ENCODE results near the gene TMEM108. TPM values are rescaled to one million over a fixed set of nuclear protein-coding genes. Genes with fewer than 3 reads are reported as not detected.

The TMEM108 gene
- total RNA-seq, 1 donor from 2014 or later = 6.1 TPM

DNA sequence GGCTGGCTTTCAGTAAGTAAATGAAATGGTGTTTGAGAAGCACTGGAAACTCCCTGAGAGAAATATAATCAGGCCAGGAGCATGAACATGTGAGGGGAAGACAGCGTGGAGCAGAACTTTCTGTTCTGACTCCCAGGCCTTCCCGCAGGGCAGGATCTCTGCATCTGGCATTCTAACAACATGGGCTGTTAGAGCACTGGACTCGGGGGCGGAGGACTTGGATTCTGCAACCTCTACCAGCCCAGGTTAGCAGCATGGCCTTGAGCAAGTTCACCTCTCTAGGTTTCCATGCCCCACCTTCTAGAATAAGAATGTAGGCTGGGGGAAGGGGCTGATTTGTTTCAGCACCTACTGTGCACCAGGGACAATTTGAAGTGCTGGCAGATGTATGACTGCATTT is 349.1 kb downstream of the TMEM108 start:
- TF ChIP-seq, protein P1, sequence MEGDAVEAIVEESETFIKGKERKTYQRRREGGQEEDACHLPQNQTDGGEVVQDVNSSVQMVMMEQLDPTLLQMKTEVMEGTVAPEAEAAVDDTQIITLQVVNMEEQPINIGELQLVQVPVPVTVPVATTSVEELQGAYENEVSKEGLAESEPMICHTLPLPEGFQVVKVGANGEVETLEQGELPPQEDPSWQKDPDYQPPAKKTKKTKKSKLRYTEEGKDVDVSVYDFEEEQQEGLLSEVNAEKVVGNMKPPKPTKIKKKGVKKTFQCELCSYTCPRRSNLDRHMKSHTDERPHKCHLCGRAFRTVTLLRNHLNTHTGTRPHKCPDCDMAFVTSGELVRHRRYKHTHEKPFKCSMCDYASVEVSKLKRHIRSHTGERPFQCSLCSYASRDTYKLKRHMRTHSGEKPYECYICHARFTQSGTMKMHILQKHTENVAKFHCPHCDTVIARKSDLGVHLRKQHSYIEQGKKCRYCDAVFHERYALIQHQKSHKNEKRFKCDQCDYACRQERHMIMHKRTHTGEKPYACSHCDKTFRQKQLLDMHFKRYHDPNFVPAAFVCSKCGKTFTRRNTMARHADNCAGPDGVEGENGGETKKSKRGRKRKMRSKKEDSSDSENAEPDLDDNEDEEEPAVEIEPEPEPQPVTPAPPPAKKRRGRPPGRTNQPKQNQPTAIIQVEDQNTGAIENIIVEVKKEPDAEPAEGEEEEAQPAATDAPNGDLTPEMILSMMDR (IDR thresholded peaks at IDR 0.05; ENCODE audit: unreplicated experiment) = no peak

DNA sequence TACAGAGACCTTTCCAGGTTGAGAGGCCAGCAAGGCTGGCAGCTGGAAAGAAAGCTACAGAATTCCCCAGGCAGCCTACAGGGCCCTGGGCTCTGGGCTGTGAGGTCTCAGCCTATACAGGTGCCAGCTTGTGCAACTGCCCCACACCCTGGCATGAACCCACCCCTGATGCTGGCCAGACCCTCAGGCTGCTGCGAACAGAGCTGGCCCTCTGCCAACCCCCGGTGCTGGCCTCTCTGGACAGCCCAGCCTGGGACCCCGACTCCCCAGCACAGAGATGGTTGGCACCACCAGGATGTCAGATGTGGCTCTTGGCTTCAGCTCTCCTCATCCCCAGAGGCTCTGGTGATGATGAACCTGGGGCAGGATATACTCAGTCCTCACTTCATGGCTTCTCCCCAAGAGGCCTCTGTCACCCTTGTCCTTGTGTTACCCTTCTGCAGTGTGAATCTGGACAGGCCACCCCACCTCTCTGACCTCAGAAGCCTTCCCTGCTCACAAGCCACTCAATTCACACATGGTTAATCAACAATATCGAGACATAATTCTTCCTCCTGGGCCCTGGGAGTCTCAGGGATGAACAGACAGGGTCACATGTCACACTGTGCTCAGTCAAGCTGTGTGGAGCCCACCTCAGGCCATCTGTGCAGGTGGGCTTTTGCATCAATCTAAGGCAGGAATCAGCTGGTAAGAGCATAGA is 350.7 kb downstream of the TMEM108 start:
- TF ChIP-seq, protein P1 (IDR thresholded peaks at IDR 0.05; ENCODE audit: unreplicated experiment) = no peak
- Mint-ChIP-seq H3K27ac (no peak overlapping the region), H3K9me3 (ENCODE audit: low read depth) (no peaks in the 10 kb centered on the region), H3K4me1 (ENCODE audit: low read depth) (peaks cover 3% of the 10 kb centered on the region), H3K36me3 (ENCODE audit: insufficient read depth) (no peaks in the 10 kb centered on the region), H3K27me3 (no peaks in the 10 kb centered on the region), H3K4me3 (ENCODE audit: low read depth) (no peak overlapping the region)
- no peak for DNase-seq (ENCODE audit: low spot score, unreplicated experiment)

More for the DNA sequence above, 349.1 kb downstream of the TMEM108 start:
- Mint-ChIP-seq H3K36me3 (ENCODE audit: insufficient read depth) (no peaks in the 10 kb centered on the region), H3K4me3 (ENCODE audit: low read depth) (no peak overlapping the region), H3K9me3 (ENCODE audit: low read depth) (no peaks in the 10 kb centered on the region), H3K27ac (no peak overlapping the region), H3K27me3 (no peaks in the 10 kb centered on the region), H3K4me1 (ENCODE audit: low read depth) (peaks cover 3% of the 10 kb centered on the region)
- no peak for DNase-seq (ENCODE audit: low spot score, unreplicated experiment)

DNA sequence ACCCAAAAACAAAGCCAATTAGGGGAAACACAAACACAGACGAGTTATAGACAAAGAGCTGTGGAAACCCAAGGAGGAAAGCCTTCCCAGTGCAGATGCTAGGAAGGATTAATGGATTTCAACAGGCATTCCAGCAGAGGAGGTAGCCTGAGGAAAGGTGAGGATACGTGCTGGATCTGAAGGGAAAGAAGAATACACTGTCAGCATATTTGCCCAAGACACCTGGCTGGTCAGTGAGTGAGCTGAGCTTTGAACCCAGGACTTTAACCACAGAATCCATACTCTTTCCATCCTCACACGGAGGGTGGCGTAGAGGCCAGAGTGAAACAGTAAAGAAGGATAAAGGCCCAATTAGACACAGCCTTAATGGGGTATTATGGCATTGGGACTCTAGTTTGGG is 352.5 kb downstream of the TMEM108 start:
- Mint-ChIP-seq H3K4me3 (ENCODE audit: low read depth) (no peak overlapping the region), H3K27ac (no peak overlapping the region), H3K4me1 (ENCODE audit: low read depth) (no peaks in the 10 kb centered on the region), H3K27me3 (no peaks in the 10 kb centered on the region), H3K36me3 (ENCODE audit: insufficient read depth) (peaks cover 1% of the 10 kb centered on the region), H3K9me3 (ENCODE audit: low read depth) (no peaks in the 10 kb centered on the region)
- TF ChIP-seq, protein P1 (IDR thresholded peaks at IDR 0.05; ENCODE audit: unreplicated experiment) = no peak
- DNase-seq (ENCODE audit: low spot score, unreplicated experiment) = no peak

DNA sequence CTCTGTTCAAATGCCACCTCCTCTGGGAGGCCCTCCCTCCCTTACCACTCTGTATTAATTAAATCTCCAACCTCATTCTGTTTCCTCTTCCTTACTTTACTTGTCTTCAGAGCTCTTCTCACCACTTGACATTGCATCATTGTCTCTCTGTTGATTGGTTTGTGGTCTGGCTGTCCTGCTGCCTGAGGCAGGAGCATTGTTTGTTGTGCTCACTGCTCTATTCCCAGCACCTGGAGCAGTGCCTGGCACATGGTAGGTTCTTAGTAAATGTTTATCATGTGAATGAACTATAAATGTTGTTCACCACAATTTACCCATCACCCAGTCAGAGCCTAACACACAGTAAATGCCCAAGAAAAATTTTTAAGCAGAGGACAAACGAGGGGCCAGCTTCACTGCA is 355.0 kb downstream of the TMEM108 start:
- DNase-seq (ENCODE audit: low spot score, unreplicated experiment) = no peak
- Mint-ChIP-seq H3K36me3 (ENCODE audit: insufficient read depth) (peaks cover 1% of the 10 kb centered on the region), H3K4me1 (ENCODE audit: low read depth) (no peaks in the 10 kb centered on the region), H3K27ac (no peak overlapping the region), H3K27me3 (no peaks in the 10 kb centered on the region), H3K4me3 (ENCODE audit: low read depth) (no peak overlapping the region), H3K9me3 (ENCODE audit: low read depth) (no peaks in the 10 kb centered on the region)
- TF ChIP-seq, protein P1 (IDR thresholded peaks at IDR 0.05; ENCODE audit: unreplicated experiment) = no peak

DNA sequence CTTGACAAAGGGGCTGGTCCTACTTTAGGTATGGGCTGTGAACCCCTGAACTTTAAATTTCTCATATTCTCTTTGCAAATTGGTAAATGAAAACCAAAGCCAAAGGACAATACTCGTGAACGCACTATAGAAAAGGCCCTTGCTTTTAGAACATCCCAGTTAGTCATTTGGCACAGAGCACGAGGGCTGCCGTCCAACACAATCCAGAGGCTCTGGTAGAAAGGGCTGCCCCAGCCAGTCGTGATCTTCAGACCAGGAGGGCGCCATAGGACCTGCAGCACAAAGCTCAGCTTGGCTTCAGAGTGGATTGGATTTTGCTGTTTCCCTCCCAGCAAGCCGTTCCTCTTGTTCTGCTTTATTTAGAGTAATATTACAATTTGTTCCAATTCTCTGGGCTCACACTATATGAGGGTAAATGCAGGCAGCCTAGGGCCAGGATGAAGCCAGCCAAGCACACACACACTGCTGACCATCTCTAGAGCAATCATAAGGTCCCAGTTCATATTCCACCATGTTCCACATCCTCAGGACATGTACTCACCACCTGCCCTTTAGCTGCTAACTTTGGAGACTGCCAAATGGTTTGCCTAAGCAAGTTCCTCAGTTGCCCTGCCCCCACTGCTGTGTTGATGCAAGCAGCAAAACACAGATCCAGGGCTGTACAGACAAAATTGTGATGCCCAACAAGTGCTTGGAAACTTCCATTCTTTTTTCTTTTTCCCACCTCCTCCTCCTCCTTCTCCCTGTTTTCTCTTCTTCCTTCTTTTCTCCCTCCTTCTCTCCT is 355.7 kb downstream of the TMEM108 start:
- Mint-ChIP-seq H3K27ac (no peak overlapping the region), H3K4me3 (ENCODE audit: low read depth) (no peak overlapping the region), H3K4me1 (ENCODE audit: low read depth) (no peaks in the 10 kb centered on the region), H3K36me3 (ENCODE audit: insufficient read depth) (peaks cover 1% of the 10 kb centered on the region), H3K9me3 (ENCODE audit: low read depth) (no peaks in the 10 kb centered on the region), H3K27me3 (no peaks in the 10 kb centered on the region)
- TF ChIP-seq, protein P1 (IDR thresholded peaks at IDR 0.05; ENCODE audit: unreplicated experiment) = no peak
- DNase-seq (ENCODE audit: low spot score, unreplicated experiment) = no peak
